ENCODE results near the gene UBAC2.

UBAC2 gene

DNA sequence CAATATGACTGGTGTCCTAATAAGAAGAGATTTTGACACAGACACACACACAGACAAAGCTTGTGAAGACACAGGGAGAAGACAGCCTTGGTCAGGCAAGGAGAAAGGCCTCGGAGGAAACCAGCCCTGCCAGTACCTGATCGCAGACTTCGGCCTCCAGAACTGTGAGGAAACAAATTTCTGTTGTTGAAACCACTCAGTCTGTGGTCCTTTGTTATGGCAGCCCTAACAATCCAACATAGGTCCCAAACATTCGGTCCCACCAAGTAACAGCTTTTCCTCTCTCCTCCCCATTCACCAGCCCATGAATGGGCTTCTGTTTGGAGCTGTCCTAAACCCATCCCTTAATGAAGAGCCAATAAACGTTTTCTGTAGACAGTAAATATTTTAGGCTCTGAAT, 36.4 kb upstream of the UBAC2 start:
- H3K36me3 ChIP-seq (replicated peaks), result no peaks in the 10 kb centered on the region
- TF ChIP-seq, protein P1, sequence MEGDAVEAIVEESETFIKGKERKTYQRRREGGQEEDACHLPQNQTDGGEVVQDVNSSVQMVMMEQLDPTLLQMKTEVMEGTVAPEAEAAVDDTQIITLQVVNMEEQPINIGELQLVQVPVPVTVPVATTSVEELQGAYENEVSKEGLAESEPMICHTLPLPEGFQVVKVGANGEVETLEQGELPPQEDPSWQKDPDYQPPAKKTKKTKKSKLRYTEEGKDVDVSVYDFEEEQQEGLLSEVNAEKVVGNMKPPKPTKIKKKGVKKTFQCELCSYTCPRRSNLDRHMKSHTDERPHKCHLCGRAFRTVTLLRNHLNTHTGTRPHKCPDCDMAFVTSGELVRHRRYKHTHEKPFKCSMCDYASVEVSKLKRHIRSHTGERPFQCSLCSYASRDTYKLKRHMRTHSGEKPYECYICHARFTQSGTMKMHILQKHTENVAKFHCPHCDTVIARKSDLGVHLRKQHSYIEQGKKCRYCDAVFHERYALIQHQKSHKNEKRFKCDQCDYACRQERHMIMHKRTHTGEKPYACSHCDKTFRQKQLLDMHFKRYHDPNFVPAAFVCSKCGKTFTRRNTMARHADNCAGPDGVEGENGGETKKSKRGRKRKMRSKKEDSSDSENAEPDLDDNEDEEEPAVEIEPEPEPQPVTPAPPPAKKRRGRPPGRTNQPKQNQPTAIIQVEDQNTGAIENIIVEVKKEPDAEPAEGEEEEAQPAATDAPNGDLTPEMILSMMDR (IDR thresholded peaks at IDR 0.05; ENCODE audit: low read depth, low read length, missing control alignments), result no peak
- no peak overlapping the region for H3K27ac ChIP-seq
- in situ Hi-C loops (cut with HindIII; ENCODE audit: low pct_ligation_motif_present, low sequenced_read_pairs), result no loop called here
- no peaks in the 10 kb centered on the region for H3K27me3 ChIP-seq (replicated peaks)
- no peak for DNase-seq
- H3K4me3 ChIP-seq (ENCODE audit: low read depth, low read length), result no peak overlapping the region

DNA sequence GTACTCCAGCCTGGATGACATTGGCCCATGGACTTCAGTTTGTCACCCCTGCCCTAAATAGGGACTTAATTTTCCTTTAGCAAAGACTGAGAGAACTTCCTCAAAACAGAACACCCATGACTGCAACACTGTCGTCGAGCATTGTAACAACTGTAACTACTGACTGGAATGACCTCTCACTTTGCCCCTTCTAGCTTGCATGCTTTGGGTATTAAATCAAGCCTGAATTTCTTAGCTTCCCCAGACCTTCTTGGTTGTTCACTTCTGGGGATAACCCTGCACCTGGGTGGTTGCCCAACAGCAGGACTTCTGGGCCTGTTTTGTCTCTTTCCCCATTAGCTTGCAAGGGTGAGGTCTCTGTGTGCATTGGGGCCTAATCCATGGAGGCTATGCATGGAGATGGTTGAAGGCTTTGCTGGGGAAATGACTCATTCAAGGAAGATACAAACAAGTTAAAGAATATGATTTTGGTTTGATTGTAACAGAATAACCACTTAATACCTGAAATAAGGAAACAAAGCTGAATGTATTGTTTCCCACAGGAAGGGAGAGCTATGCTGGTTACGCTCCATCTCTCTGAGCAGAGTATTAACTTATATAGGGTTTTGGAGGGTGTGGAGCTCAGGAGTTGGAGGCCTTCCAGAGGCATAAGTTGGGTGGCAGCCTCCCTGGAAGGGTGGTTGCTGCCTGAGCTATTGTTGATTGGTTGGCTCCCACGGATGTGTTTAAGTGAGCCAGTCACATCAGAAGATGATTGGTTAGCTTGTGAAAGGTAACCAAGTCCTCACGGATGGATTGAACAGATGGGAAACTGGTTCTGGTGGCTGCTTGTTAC, 34.7 kb upstream of the UBAC2 start:
- no peak for DNase-seq
- Histone ChIP-seq H3K4me3 (ENCODE audit: low read depth, low read length) (no peak overlapping the region), H3K36me3 (replicated peaks) (no peaks in the 10 kb centered on the region), H3K27me3 (replicated peaks) (no peaks in the 10 kb centered on the region), H3K27ac (no peak overlapping the region)
- in situ Hi-C loops (cut with HindIII; ENCODE audit: low pct_ligation_motif_present, low sequenced_read_pairs), result no loop called here
- TF ChIP-seq, protein P1 (IDR thresholded peaks at IDR 0.05; ENCODE audit: low read depth, low read length, missing control alignments), result no peak

DNA sequence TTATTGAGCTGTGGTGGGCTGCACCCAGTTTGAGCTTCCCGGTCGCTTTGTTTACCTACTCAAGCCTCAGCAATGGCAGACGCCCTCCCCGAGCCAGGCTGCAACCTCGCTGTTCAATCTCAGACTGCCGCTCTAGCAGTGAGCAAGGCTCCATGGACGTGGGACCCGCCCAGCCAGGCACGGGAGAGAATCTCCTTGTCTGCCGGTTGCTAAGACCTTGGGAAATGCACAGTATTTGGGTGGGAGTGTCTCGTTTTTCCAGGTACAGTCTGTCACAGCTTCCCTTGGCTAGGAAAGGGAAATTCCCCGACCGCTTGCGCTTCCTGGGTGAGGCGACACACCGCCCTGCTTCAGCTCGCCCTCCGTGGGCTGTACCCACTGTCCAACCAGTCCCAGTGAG, 27.7 kb upstream of the UBAC2 start:
- TF ChIP-seq, protein P1 (IDR thresholded peaks at IDR 0.05; ENCODE audit: low read depth, low read length, missing control alignments), result no peak
- in situ Hi-C loops (cut with HindIII; ENCODE audit: low pct_ligation_motif_present, low sequenced_read_pairs), result no loop called here
- no peak overlapping the region for H3K27ac ChIP-seq
- DNase-seq, result no peak
- H3K4me3 ChIP-seq (ENCODE audit: low read depth, low read length), result no peak overlapping the region
- H3K36me3 ChIP-seq (replicated peaks), result no peaks in the 10 kb centered on the region
- H3K27me3 ChIP-seq (replicated peaks), result no peaks in the 10 kb centered on the region

DNA sequence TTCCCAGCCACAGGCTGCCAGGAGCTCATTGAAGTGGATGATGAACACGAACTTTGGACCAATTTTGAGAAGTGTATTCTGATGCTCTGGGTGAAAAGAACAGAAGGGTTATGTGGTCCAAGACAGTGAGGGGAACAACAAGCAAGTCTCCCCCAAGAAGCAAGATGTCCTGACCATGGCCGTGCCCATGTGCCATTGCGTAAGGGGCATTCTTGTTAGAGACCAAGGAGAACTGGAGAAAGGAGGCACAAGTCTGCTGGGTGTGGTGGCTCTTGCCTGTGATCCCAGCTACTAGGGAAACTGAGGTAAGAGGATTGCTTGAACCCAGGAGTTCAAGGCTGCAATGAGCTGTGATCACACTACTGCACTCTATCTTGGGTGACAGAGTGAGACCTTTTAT, 27.0 kb upstream of the UBAC2 start:
- in situ Hi-C loops (cut with HindIII; ENCODE audit: low pct_ligation_motif_present, low sequenced_read_pairs), result no loop called here
- Histone ChIP-seq H3K27me3 (replicated peaks) (no peaks in the 10 kb centered on the region), H3K27ac (no peak overlapping the region), H3K4me3 (ENCODE audit: low read depth, low read length) (no peak overlapping the region), H3K36me3 (replicated peaks) (no peaks in the 10 kb centered on the region)
- no peak for DNase-seq
- TF ChIP-seq, protein P1 (IDR thresholded peaks at IDR 0.05; ENCODE audit: low read depth, low read length, missing control alignments), result no peak

DNA sequence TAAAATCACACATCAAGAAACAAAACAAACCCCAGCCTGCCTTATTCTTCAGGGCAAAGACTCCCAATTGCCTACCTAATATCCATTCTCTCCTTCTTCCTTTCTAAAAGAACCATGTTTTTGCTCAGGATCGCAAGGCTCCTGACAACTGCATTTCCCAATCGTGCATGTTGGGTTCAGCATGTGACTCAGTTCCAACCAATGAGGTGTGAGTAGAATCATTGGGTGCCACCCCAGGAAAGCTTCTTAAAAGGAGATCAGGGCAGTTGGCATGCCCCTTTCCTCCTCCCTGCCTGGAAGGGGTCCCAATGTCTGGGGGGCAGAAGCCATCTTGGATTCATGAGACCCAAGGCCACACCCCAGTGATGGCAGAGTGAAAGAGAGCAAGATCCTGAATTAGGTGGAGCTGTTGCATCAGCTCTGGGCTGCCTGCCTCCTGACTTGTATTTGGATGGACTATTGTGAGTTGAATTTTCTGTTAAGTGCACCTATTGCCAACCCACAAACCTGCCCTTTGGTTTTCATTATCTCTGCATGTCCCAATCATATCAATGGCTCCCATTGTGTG, 26.0 kb upstream of the UBAC2 start:
- Histone ChIP-seq H3K27ac (no peak overlapping the region), H3K36me3 (replicated peaks) (no peaks in the 10 kb centered on the region), H3K27me3 (replicated peaks) (no peaks in the 10 kb centered on the region), H3K4me3 (ENCODE audit: low read depth, low read length) (no peak overlapping the region)
- in situ Hi-C loops (cut with HindIII; ENCODE audit: low pct_ligation_motif_present, low sequenced_read_pairs), result no loop called here
- TF ChIP-seq, protein P1 (IDR thresholded peaks at IDR 0.05; ENCODE audit: low read depth, low read length, missing control alignments), result no peak
- DNase-seq, result no peak
